Stomach (tissue), 4 donors: ENCODE measurements around the gene RNFT1.
"Not testable (repeated sequence)": the region's sequence is repeated elsewhere in the genome, so short reads cannot be mapped to it uniquely, and the experiment has no call there.

Experiments
- CTCF ChIP-seq, 7 experiments: fragments of 450-650 bp in 4 of 7; fragments of 200-600 bp in 3 of 7; sonication (generic) in 3 of 7; IDR thresholded peaks; one replicate each; pipeline ENCODE4 v1.5.1; 2016 to 2019; ENCODE audit warnings: antibody characterized with exemption in 7 of 7, control low read depth in 2 of 7, mild to moderate bottlenecking in 1 of 7
- POLR2AphosphoS5 ChIP-seq, 3 donors: sonication (generic); formaldehyde crosslinking; IDR thresholded peaks; one replicate each; pipeline ENCODE4 v1.6.1; 2016; ENCODE audit warnings: antibody characterized with exemption in 3 of 3

- TF ChIP-seq CTCF, POLR2AphosphoS5 (IDR thresholded peaks at IDR 0.05): not testable (repeated sequence)
Observed at GRCh38 chr17:59933317-59933716, 31.2 kb downstream of the RNFT1 start.
